Esophagus muscularis mucosa (tissue), 4 donors: ENCODE data around the gene COPB2. TPM values are rescaled to one million over a fixed set of nuclear protein-coding genes. Genes with fewer than 3 reads are reported as not detected.

Experiments
- DNase-seq: peaks from one replicate; pipeline ENCODE4 v3.0.0-alpha.2; 2017; ENCODE audit errors: extremely low spot score
- H3K27ac ChIP-seq, 4 donors: fragments of 200-600 bp; sonication (generic); replicated peaks in 1 of 4; 1 replicate in 3 of 4; 2 replicates in 1 of 4; pipeline ENCODE4 v1.5.1; 2016 to 2019; ENCODE audit warnings: mild to moderate bottlenecking in 1 of 4
- H3K27me3 ChIP-seq, 4 donors: fragments of 200-600 bp; sonication (generic); one replicate each; pipeline versions ENCODE4 v1.5.1 to v1.6.0; 2016 to 2019
- H3K36me3 ChIP-seq, 4 donors: fragments of 200-600 bp; sonication (generic); one replicate each; pipeline ENCODE4 v1.5.1; 2016 to 2019
- H3K4me1 ChIP-seq, 4 donors: fragments of 200-600 bp; sonication (generic); one replicate each; pipeline ENCODE4 v1.5.1; 2016 to 2019
- H3K4me3 ChIP-seq, 4 donors: fragments of 200-600 bp; sonication (generic); 1 replicate in 2 of 4; 2 replicates in 2 of 4; pipeline ENCODE4 v1.5.1; 2016 to 2019; ENCODE audit warnings: mild to moderate bottlenecking in 4 of 4, moderate library complexity in 1 of 4
- H3K9me3 ChIP-seq, 4 donors: fragments of 200-600 bp; sonication (generic); 1 replicate in 3 of 4; 2 replicates in 1 of 4; pipeline ENCODE4 v1.5.1; 2016 to 2019
- CTCF ChIP-seq, 3 experiments: fragments of 200-600 bp in 2 of 3; fragments of 450-650 bp in 1 of 3; sonication (generic) in 2 of 3; IDR thresholded peaks; one replicate each; pipeline ENCODE4 v1.5.1; 2017 to 2019; ENCODE audit warnings: antibody characterized with exemption in 3 of 3, mild to moderate bottlenecking in 2 of 3, moderate library complexity in 1 of 3
- EP300 ChIP-seq: sonication (generic); formaldehyde crosslinking; IDR thresholded peaks from one replicate; pipeline ENCODE4 v1.6.1; 2017; ENCODE audit warnings: antibody characterized with exemption
- POLR2A ChIP-seq: fragments of 450-650 bp; IDR thresholded peaks from one replicate; pipeline ENCODE4 v1.6.1; 2017; ENCODE audit warnings: antibody characterized with exemption, moderate library complexity, mild to moderate bottlenecking, low read depth
- POLR2AphosphoS5 ChIP-seq, 2 donors: sonication (generic); formaldehyde crosslinking; IDR thresholded peaks; one replicate each; pipeline ENCODE4 v1.6.1; 2017; ENCODE audit warnings: antibody characterized with exemption in 2 of 2
- WGBS: methylation state at CpG from one replicate; pipeline ENCODE4 v1.1.5; 2018; 5-methylcytosine and 5-hydroxymethylcytosine counted together
- intact Hi-C: fragments of 100-400 bp; cut with DNase I; formaldehyde crosslinking; loops from one replicate; pipeline ENCODE4 v1.15.1; 2023
- total RNA-seq, 4 donors: library from RNA; depleted of rRNA; stranded (reverse); fragments of >200 nt; gene quantifications; one replicate each; pipeline versions ENCODE4 v1.1.0 to v1.2.1, GENCODE V29; 2016

The COPB2 gene
- total RNA-seq, 4 donors from 2014 or later: 73.6 to 78.7 (median 76.3) TPM

GRCh38 chr3:139361276-139361675 lies 28.2 kb downstream of the COPB2 start:
- no peak overlapping the region for H3K4me3 ChIP-seq
- 51% methylated on average over 2 of the region's 2 CpGs for WGBS
- H3K4me1 ChIP-seq: peaks cover 0 to 15% (median 4%) of the 10 kb centered on the region in 4 donors
- intact Hi-C loops: no loop called here
- DNase-seq: no peak
- H3K36me3 ChIP-seq: peaks cover 73 to 98% (median 91%) of the 10 kb centered on the region in 4 donors
- H3K27me3 ChIP-seq: no peaks in the 10 kb centered on the region
- no peaks in the 10 kb centered on the region for H3K9me3 ChIP-seq
- no peak overlapping the region for H3K27ac ChIP-seq
- TF ChIP-seq CTCF (IDR thresholded peaks at IDR 0.05): no peak
- TF ChIP-seq POLR2A: no peak
- TF ChIP-seq EP300: no peak
- no peak for TF ChIP-seq POLR2AphosphoS5 (IDR thresholded peaks at IDR 0.05)

- H3K4me3 ChIP-seq: no peak overlapping the region
- H3K4me1 ChIP-seq: peaks cover 0 to 15% (median 4%) of the 10 kb centered on the region in 4 donors
- H3K27me3 ChIP-seq: no peaks in the 10 kb centered on the region
- H3K9me3 ChIP-seq: no peaks in the 10 kb centered on the region
- TF ChIP-seq EP300 (no peak), POLR2A (no peak), POLR2AphosphoS5 (IDR thresholded peaks at IDR 0.05) (no peak), CTCF (IDR thresholded peaks at IDR 0.05) (no peak)
- H3K27ac ChIP-seq: no peak overlapping the region
- peaks cover 72 to 100% (median 92%) of the 10 kb centered on the region in 4 donors for H3K36me3 ChIP-seq
- intact Hi-C loops: no loop called here
- no peak for DNase-seq
- 72% methylated on average over 3 of the region's 3 CpGs for WGBS
Observed at GRCh38 chr3:139358841-139359562, 30.4 kb downstream of the COPB2 start.

GRCh38 chr3:139357899-139358298 lies 31.5 kb downstream of the COPB2 start:
- TF ChIP-seq POLR2A (no peak), EP300 (no peak), CTCF (IDR thresholded peaks at IDR 0.05) (no peak), POLR2AphosphoS5 (IDR thresholded peaks at IDR 0.05) (no peak)
- no peaks in the 10 kb centered on the region for H3K27me3 ChIP-seq
- 87% methylated on average over 4 of the region's 4 CpGs for WGBS
- H3K9me3 ChIP-seq: no peaks in the 10 kb centered on the region
- peaks cover 61 to 100% (median 91%) of the 10 kb centered on the region in 4 donors for H3K36me3 ChIP-seq
- no peak overlapping the region for H3K27ac ChIP-seq
- no peak overlapping the region for H3K4me3 ChIP-seq
- DNase-seq: no peak
- intact Hi-C loops: no loop called here
- H3K4me1 ChIP-seq: peaks cover 0 to 15% (median 4%) of the 10 kb centered on the region in 4 donors

- no peak for DNase-seq
- WGBS: 60% methylated on average over 1 of the region's 1 CpG
- intact Hi-C loops: no loop called here
- Histone ChIP-seq H3K36me3 (peaks cover 67 to 100% (median 98%) of the 10 kb centered on the region in 4 donors), H3K27ac (no peak overlapping the region), H3K27me3 (no peaks in the 10 kb centered on the region), H3K4me3 (no peak overlapping the region), H3K9me3 (no peaks in the 10 kb centered on the region), H3K4me1 (peaks cover 0 to 12% (median 2%) of the 10 kb centered on the region in 4 donors)
- no peak for TF ChIP-seq EP300
- TF ChIP-seq POLR2A: no peak
- no peak for TF ChIP-seq POLR2AphosphoS5 (IDR thresholded peaks at IDR 0.05)
- no peak for TF ChIP-seq CTCF (IDR thresholded peaks at IDR 0.05)
Observed at GRCh38 chr3:139355891-139356290, 33.6 kb downstream of the COPB2 start.
